Hepatocyte (in vitro differentiated cells): ENCODE results near the gene DMRTC2. TPM values are rescaled to one million over a fixed set of nuclear protein-coding genes. Genes with fewer than 3 reads are reported as not detected.

Experiments
- DNase-seq: peaks from one replicate; pipeline ENCODE4 v3.0.0-alpha.2; 2016; ENCODE audit warnings: low spot score
- H2AFZ ChIP-seq: fragments of 200-600 bp; sonication (generic); 2 replicates; pipeline ENCODE4 v1.6.0; 2016; ENCODE audit warnings: antibody characterized with exemption, mild to moderate bottlenecking
- H3K27ac ChIP-seq: fragments of 200-600 bp; sonication (generic); 2 replicates; pipeline ENCODE4 v1.5.1; 2016; ENCODE audit warnings: mild to moderate bottlenecking
- H3K27me3 ChIP-seq: fragments of 200-600 bp; sonication (generic); 2 replicates; pipeline ENCODE4 v1.6.1; 2016
- H3K36me3 ChIP-seq: fragments of 200-600 bp; sonication (generic); replicated peaks from 2 replicates; pipeline ENCODE4 v1.5.1; 2016; ENCODE audit warnings: low read depth; ENCODE audit not compliant: insufficient read depth
- H3K4me1 ChIP-seq: fragments of 200-600 bp; sonication (generic); 2 replicates; pipeline ENCODE4 v1.5.1; 2016; ENCODE audit warnings: mild to moderate bottlenecking, moderate library complexity; ENCODE audit not compliant: insufficient read depth
- H3K4me2 ChIP-seq: fragments of 200-600 bp; sonication (generic); 2 replicates; pipeline ENCODE4 v1.6.0; 2016
- H3K4me3 ChIP-seq: fragments of 200-600 bp; sonication (generic); 2 replicates; pipeline ENCODE4 v1.5.1; 2016; ENCODE audit warnings: mild to moderate bottlenecking
- H3K79me2 ChIP-seq: fragments of 200-600 bp; sonication (generic); 2 replicates; pipeline ENCODE4 v1.6.0; 2017; ENCODE audit warnings: mild to moderate bottlenecking
- H3K9me2 ChIP-seq: fragments of 200-600 bp; sonication (generic); replicated peaks from 2 replicates; pipeline ENCODE4 v1.6.0; 2017; ENCODE audit warnings: mild to moderate bottlenecking; ENCODE audit not compliant: insufficient read depth
- H3K9me3 ChIP-seq: fragments of 200-600 bp; sonication (generic); 2 replicates; pipeline ENCODE4 v1.5.1; 2016; ENCODE audit warnings: low read depth, mild to moderate bottlenecking
- H4K20me1 ChIP-seq: fragments of 200-600 bp; sonication (generic); 2 replicates; pipeline ENCODE4 v1.6.0; 2016; ENCODE audit warnings: mild to moderate bottlenecking; ENCODE audit not compliant: insufficient read depth, poor library complexity, severe bottlenecking
- CTCF ChIP-seq: fragments of 200-600 bp; sonication (generic); IDR thresholded peaks from 2 replicates; pipeline ENCODE4 v1.5.1; 2016; ENCODE audit warnings: antibody characterized with exemption, mild to moderate bottlenecking; ENCODE audit not compliant: poor library complexity
- EZH2 ChIP-seq: fragments of 200-600 bp; sonication (generic); IDR thresholded peaks from 2 replicates; pipeline ENCODE4 v1.6.1; 2016; ENCODE audit warnings: antibody characterized with exemption, mild to moderate bottlenecking, borderline replicate concordance
- EZH2phosphoT487 ChIP-seq: fragments of 200-600 bp; sonication (generic); IDR thresholded peaks from one replicate; pipeline ENCODE4 v1.6.1; 2018; ENCODE audit warnings: antibody characterized with exemption, mild to moderate bottlenecking, low read depth, moderate library complexity; ENCODE audit not compliant: unreplicated experiment, severe bottlenecking
- WGBS: methylation state at CpG from one replicate; pipeline ENCODE4 v1.1.6; 2016; ENCODE audit warnings: low lambda C conversion rate; ENCODE audit errors: missing lambda C conversion rate; 5-methylcytosine and 5-hydroxymethylcytosine counted together
- polyA plus RNA-seq: library from polyadenylated mRNA; unstranded; fragments of >200 nt; fragmentation: Nextera tagmentation; extraction: Ambion mirVana; gene quantifications from 2 replicates; pipeline ENCODE4 v1.2.1, GENCODE V29; 2016
- total RNA-seq: library from RNA; depleted of rRNA; stranded (reverse); fragments of >200 nt; gene quantifications from 2 replicates; pipeline ENCODE4 v1.2.3, GENCODE V29; 2014

Gene DMRTC2
- total and polyA plus RNA-seq, 2 experiments from 2014 or later: not detected

GRCh38 chr19:41880329-41880708 lies 35.5 kb downstream of the DMRTC2 start:
- Histone ChIP-seq H3K4me1 (peaks cover 6% of the 10 kb centered on the region), H2AFZ (no peak overlapping the region), H3K79me2 (peaks cover 10% of the 10 kb centered on the region), H3K9me3 (no peaks in the 10 kb centered on the region), H3K36me3 (no peaks in the 10 kb centered on the region), H3K4me2 (no peak overlapping the region), H3K27ac (no peak overlapping the region), H3K4me3 (no peak overlapping the region), H4K20me1 (no peaks in the 10 kb centered on the region), H3K27me3 (no peaks in the 10 kb centered on the region), H3K9me2 (no peaks in the 10 kb centered on the region)
- no peak for TF ChIP-seq CTCF
- no peak for DNase-seq
- WGBS: 94% methylated on average over 4 of the region's 5 CpGs

- H2AFZ ChIP-seq: peak within 1 kb of the TSS; percentile 73
- H3K4me1 ChIP-seq: peaks cover 13% of the 10 kb centered on the region
- H3K36me3 ChIP-seq: no peaks in the 10 kb centered on the region
- H3K4me3 ChIP-seq: peak within 1 kb of the TSS; percentile 47
- WGBS: 13% methylated on average over 18 of the region's 80 CpGs
- TF ChIP-seq CTCF (no peak), EZH2 (no peak), EZH2phosphoT487 (no peak)
- no peaks in the 10 kb centered on the region for H3K9me3 ChIP-seq
- no peaks in the 10 kb centered on the region for H3K9me2 ChIP-seq
- H3K4me2 ChIP-seq: peak within 1 kb of the TSS; percentile 95
- no peaks in the 10 kb centered on the region for H4K20me1 ChIP-seq
- peak; percentile 60 for DNase-seq
- peaks cover 27% of the 10 kb centered on the region for H3K79me2 ChIP-seq
- no peaks in the 10 kb centered on the region for H3K27me3 ChIP-seq
- H3K27ac ChIP-seq: peak within 1 kb of the TSS; percentile 40
These were observed 38.0 kb downstream of the DMRTC2 start, which contains the start of gene ARHGEF1 for GRCh38 chr19:41882568-41883462. TSS of gene ARHGEF1 (plus strand) at chr19:41883184. CDS start at chr19:41888083, 4,899 bp downstream.

GRCh38 chr19:41883463-41883820 lies 38.6 kb downstream of the DMRTC2 start:
- TF ChIP-seq EZH2phosphoT487 (no peak), CTCF (no peak), EZH2 (no peak)
- WGBS: 4% methylated on average over 23 of the region's 23 CpGs
- H3K27ac ChIP-seq: peak overlapping the region; percentile 40

More at GRCh38 chr19:41883463-41883820, 38.6 kb downstream of the DMRTC2 start:
- peaks cover 27% of the 10 kb centered on the region for H3K79me2 ChIP-seq
- peaks cover 13% of the 10 kb centered on the region for H3K4me1 ChIP-seq
- peak overlapping the region; percentile 73 for H2AFZ ChIP-seq
- no peaks in the 10 kb centered on the region for H3K27me3 ChIP-seq
- H3K4me3 ChIP-seq: peak overlapping the region; percentile 47
- no peaks in the 10 kb centered on the region for H4K20me1 ChIP-seq
- H3K4me2 ChIP-seq: peak overlapping the region; percentile 95
- H3K36me3 ChIP-seq: no peaks in the 10 kb centered on the region
- no peaks in the 10 kb centered on the region for H3K9me2 ChIP-seq
- no peaks in the 10 kb centered on the region for H3K9me3 ChIP-seq
- no peak for DNase-seq
